Measurements from ENCODE around the gene MRTFA. TPM values are rescaled to one million over a fixed set of nuclear protein-coding genes. Genes with fewer than 3 reads are reported as not detected.
"Not testable (repeated sequence)": the region's sequence is repeated elsewhere in the genome, so short reads cannot be mapped to it uniquely, and the experiment has no call there.

MRTFA gene
- total RNA-seq, 2 donors from 2014 or later: 71.8 to 129 TPM

DNA sequence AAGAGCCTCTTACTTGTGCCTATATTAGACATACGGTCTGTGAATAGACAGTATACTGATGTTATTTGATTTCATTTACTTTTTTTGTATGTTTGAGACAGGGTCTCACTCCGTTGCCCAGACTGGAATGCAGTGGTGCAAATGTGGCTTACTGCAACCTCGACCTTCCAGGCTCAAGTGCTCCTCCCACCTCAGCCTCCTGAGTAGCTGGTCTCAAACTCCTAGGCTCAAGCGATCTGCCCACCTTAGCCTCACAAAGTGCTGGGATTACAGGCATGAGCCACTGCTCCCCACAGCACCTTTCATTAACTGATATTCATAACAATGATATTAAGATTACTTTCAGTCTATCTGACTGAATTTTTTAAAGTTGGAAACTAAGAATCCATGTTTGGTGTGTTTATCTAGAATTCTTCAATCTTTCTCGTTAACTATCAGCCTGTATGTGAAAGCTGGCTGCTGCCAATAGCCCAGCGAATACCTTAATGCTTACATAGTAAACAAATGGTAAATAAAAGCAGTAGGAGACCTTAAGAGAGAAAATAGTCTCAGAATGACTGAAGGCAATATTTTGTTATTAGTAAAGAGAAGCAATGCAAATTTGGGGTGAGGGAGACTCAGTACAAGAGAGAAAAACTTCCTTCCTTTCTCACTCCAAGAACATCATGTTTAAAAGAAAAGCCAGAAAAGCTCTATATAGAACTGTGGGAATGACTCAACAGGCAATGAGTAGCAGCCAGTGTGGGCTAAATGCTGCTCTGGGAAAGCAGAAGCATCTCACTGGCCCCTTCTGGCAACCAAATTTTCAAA lies 101.9 kb downstream of the MRTFA start:
- no peaks in the 10 kb centered on the region for H3K27me3 ChIP-seq (replicated peaks; ENCODE audit: insufficient read depth)
- H3K27ac ChIP-seq: peak overlapping the region; percentile 73 to 78
- peak overlapping the region; percentile 48 for H3K4me3 ChIP-seq
- DNase-seq (ENCODE audit: low spot score): no peak
- H3K4me1 ChIP-seq (ENCODE audit: control insufficient read depth in 1 of 2, low read depth in 2 of 2): peaks cover 47 to 59% of the 10 kb centered on the region in 2 donors
- ATAC-seq (ENCODE audit: insufficient number of reproducible peaks, low FRiP score, low read depth): no peak
- H3K36me3 ChIP-seq: no peaks in the 10 kb centered on the region
- TF ChIP-seq CTCF (IDR thresholded peaks at IDR 0.05): no peak
- no peaks in the 10 kb centered on the region for H3K9me3 ChIP-seq

- no peak for ATAC-seq (ENCODE audit: insufficient number of reproducible peaks, low FRiP score, low read depth)
- H3K27me3 ChIP-seq (replicated peaks; ENCODE audit: insufficient read depth): no peaks in the 10 kb centered on the region
- peaks cover 50 to 67% of the 10 kb centered on the region in 2 donors for H3K4me1 ChIP-seq (ENCODE audit: control insufficient read depth in 1 of 2, low read depth in 2 of 2)
- peak overlapping the region; percentile 73 to 78 for H3K27ac ChIP-seq
- no peaks in the 10 kb centered on the region for H3K36me3 ChIP-seq
- H3K4me3 ChIP-seq: peak overlapping the region; percentile 48
- H3K9me3 ChIP-seq: no peaks in the 10 kb centered on the region
- TF ChIP-seq CTCF (IDR thresholded peaks at IDR 0.05): no peak
- no peak for DNase-seq (ENCODE audit: low spot score)
Observed at GRCh38 chr22:40533712-40534378, 102.7 kb downstream of the MRTFA start.

GRCh38 chr22:40531951-40532900 lies 104.3 kb downstream of the MRTFA start:
- TF ChIP-seq CTCF (IDR thresholded peaks at IDR 0.05): no peak
- H3K27me3 ChIP-seq (replicated peaks; ENCODE audit: insufficient read depth): no peaks in the 10 kb centered on the region
- peaks cover 50 to 81% of the 10 kb centered on the region in 2 donors for H3K4me1 ChIP-seq (ENCODE audit: control insufficient read depth in 1 of 2, low read depth in 2 of 2)
- peak overlapping the region; percentile 48 for H3K4me3 ChIP-seq
- DNase-seq (ENCODE audit: low spot score) (no peak), ATAC-seq (ENCODE audit: insufficient number of reproducible peaks, low FRiP score, low read depth) (no peak)
- H3K27ac ChIP-seq: peak overlapping the region; percentile 73 to 78
- no peaks in the 10 kb centered on the region for H3K36me3 ChIP-seq
- no peaks in the 10 kb centered on the region for H3K9me3 ChIP-seq

- not testable (repeated sequence) for H3K27me3 ChIP-seq (replicated peaks; ENCODE audit: insufficient read depth); H3K4me3 ChIP-seq; ATAC-seq (ENCODE audit: insufficient number of reproducible peaks, low FRiP score, low read depth); H3K9me3 ChIP-seq; DNase-seq (ENCODE audit: low spot score); H3K36me3 ChIP-seq
- Histone ChIP-seq H3K4me1 (ENCODE audit: control insufficient read depth in 1 of 2, low read depth in 2 of 2) (peaks cover 46 to 84% of the 10 kb centered on the region in 2 donors), H3K27ac (peak overlapping the region; percentile 26 to 36)
Observed at GRCh38 chr22:40530391-40530790, 106.1 kb downstream of the MRTFA start.

GRCh38 chr22:40529821-40530220 lies 106.7 kb downstream of the MRTFA start:
- no peaks in the 10 kb centered on the region for H3K27me3 ChIP-seq (replicated peaks; ENCODE audit: insufficient read depth)
- H3K36me3 ChIP-seq: no peaks in the 10 kb centered on the region
- H3K27ac ChIP-seq: peak overlapping the region; percentile 26 to 36
- DNase-seq (ENCODE audit: low spot score): no peak
- H3K4me1 ChIP-seq (ENCODE audit: control insufficient read depth in 1 of 2, low read depth in 2 of 2): peaks cover 40 to 83% of the 10 kb centered on the region in 2 donors
- H3K4me3 ChIP-seq: no peak overlapping the region
- TF ChIP-seq CTCF (IDR thresholded peaks at IDR 0.05): no peak
- no peaks in the 10 kb centered on the region for H3K9me3 ChIP-seq
- no peak for ATAC-seq (ENCODE audit: insufficient number of reproducible peaks, low FRiP score, low read depth)

Measured in thoracic aorta (tissue), 2 donors.